ENCODE data around the gene RBBP7. TPM values are rescaled to one million over a fixed set of nuclear protein-coding genes. Genes with fewer than 3 reads are reported as not detected.
"Not testable (repeated sequence)": the region's sequence is repeated elsewhere in the genome, so short reads cannot be mapped to it uniquely, and the experiment has no call there.

RBBP7 gene
- total RNA-seq, 1 donor from 2014 or later: 202 TPM

DNA sequence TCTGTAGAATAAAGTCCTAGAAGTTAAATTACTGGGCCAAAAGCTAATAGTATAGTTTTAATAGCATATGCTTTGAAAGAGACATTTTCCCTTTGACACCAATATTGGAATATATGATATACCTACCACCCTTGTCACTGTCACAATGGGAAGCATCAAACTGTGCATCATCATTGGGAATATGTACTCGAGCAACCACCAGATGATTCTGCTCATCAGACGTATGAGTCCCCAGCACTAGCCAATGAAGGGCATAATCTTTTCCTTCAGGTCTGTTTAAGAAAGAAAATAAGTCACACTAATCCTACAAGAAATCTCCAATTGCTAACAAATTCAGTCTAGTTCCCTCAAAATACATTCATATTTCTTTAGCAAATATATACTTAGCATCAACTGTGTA lies 7.3 kb downstream of the RBBP7 start:
- no peak for DNase-seq (ENCODE audit: extremely low spot score, unreplicated experiment)
- Mint-ChIP-seq H3K27ac (no peak overlapping the region), H3K4me3 (no peak overlapping the region), H3K36me3 (peaks cover 54% of the 10 kb centered on the region), H3K9me3 (no peaks in the 10 kb centered on the region), H3K27me3 (no peaks in the 10 kb centered on the region), H3K4me1 (ENCODE audit: unreplicated experiment) (peaks cover 13% of the 10 kb centered on the region)
- TF ChIP-seq, protein P1, sequence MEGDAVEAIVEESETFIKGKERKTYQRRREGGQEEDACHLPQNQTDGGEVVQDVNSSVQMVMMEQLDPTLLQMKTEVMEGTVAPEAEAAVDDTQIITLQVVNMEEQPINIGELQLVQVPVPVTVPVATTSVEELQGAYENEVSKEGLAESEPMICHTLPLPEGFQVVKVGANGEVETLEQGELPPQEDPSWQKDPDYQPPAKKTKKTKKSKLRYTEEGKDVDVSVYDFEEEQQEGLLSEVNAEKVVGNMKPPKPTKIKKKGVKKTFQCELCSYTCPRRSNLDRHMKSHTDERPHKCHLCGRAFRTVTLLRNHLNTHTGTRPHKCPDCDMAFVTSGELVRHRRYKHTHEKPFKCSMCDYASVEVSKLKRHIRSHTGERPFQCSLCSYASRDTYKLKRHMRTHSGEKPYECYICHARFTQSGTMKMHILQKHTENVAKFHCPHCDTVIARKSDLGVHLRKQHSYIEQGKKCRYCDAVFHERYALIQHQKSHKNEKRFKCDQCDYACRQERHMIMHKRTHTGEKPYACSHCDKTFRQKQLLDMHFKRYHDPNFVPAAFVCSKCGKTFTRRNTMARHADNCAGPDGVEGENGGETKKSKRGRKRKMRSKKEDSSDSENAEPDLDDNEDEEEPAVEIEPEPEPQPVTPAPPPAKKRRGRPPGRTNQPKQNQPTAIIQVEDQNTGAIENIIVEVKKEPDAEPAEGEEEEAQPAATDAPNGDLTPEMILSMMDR (conservative IDR thresholded peaks at IDR 0.05): no peak

DNA sequence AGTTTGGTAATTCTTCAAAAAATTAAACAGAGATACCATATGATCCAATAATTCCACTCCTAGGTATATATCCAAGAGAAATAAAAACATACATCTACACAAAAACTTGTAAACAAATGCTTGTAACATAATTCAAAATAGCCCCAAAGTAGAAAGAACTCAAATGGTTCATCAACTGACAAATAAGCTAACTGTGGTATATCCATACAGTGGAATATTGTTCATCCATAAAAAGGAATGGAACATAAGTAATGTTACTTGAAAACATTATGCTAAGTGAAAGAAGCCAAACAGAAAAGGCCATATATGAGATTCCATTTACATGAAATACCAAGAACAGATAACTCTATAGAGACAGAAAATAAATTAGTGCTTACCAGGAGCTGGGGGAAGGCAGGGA lies 13.4 kb downstream of the RBBP7 start:
- H3K4me3 Mint-ChIP-seq: no peak overlapping the region
- H3K9me3 Mint-ChIP-seq: no peaks in the 10 kb centered on the region
- TF ChIP-seq, protein P1 (conservative IDR thresholded peaks at IDR 0.05): no peak
- H3K27ac Mint-ChIP-seq: no peak overlapping the region
- H3K4me1 Mint-ChIP-seq (ENCODE audit: unreplicated experiment): no peaks in the 10 kb centered on the region
- H3K27me3 Mint-ChIP-seq: no peaks in the 10 kb centered on the region
- H3K36me3 Mint-ChIP-seq: peaks cover 55% of the 10 kb centered on the region
- no peak for DNase-seq (ENCODE audit: extremely low spot score, unreplicated experiment)

DNA sequence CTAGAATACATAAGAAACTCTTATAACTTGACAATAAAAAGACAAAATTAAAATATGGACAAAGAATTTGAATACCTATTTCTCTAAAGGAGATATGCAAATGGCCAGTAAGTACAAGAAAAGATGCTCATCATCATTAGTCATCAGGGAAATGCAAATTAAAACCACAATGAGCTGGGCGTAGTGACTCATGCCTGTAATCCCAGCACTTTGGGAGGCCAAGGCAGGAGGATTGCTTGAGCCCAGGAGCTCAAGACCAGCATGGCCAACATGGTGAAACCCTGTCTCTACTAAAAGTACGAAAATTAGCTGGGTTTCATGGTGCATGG lies 14.1 kb downstream of the RBBP7 start:
- H3K36me3 Mint-ChIP-seq: peaks cover 59% of the 10 kb centered on the region

DNA sequence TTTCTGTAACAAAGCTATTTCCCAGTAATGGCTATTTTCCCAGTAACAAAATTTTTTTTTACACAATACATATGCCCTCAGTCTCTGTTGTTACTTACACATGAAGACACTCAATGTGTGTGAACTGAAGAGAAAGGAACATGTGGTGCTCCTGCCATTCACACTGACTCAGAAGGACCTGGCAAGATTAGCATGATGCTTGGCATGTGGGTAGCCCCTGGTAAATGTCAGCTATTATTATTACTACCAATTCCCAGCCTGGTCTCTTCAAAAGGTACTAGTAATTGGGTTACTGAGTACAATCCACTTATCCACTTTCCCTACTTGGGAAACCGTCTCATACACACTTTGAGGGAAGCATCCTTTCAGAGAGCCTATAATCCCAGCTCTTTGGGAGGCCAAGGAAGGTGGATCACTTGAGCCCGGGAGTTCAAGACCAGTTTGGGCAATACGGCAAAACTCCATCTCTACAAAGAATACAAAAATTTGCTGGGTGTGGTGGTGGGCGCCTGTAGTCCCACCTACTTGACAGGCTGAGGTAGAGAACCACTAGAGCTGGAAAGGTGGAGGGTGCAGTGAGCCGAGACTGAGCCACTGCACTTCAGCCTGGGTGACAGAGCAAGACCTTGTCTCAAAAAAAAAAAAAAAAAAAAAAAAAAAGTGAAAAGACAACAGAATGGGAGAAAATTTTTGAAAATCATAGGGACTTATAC lies 14.6 kb downstream of the RBBP7 start:
- Mint-ChIP-seq H3K9me3 (no peaks in the 10 kb centered on the region), H3K27me3 (no peaks in the 10 kb centered on the region), H3K36me3 (peaks cover 59% of the 10 kb centered on the region), H3K27ac (no peak overlapping the region), H3K4me3 (no peak overlapping the region), H3K4me1 (ENCODE audit: unreplicated experiment) (no peaks in the 10 kb centered on the region)
- TF ChIP-seq, protein P1 (conservative IDR thresholded peaks at IDR 0.05): no peak
- no peak for DNase-seq (ENCODE audit: extremely low spot score, unreplicated experiment)

More for the DNA sequence above, 14.1 kb downstream of the RBBP7 start:
- not testable (repeated sequence) for H3K4me3 Mint-ChIP-seq; H3K27me3 Mint-ChIP-seq; H3K27ac Mint-ChIP-seq; H3K4me1 Mint-ChIP-seq (ENCODE audit: unreplicated experiment); H3K9me3 Mint-ChIP-seq; DNase-seq (ENCODE audit: extremely low spot score, unreplicated experiment)

DNA sequence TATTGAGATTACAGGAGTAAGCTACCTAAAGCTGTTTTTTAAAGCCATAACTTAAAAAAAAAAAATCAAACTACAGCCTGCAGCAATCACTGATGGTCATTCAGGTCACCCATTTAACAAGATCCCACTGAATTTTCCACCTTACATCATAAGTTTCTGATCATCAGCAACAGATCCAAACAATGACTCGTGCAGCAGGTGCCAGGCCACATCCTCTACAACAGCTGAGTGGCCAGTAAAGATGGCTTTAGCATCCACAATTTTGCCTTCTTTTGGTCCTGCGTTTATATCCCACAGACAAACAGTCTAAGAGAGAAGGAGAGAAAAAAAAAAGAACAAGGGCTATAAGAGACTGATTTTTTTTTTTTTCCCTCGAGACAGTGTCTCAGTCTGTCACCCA lies 16.6 kb downstream of the RBBP7 start:
- Mint-ChIP-seq H3K4me1 (ENCODE audit: unreplicated experiment) (no peaks in the 10 kb centered on the region), H3K4me3 (no peak overlapping the region), H3K36me3 (peaks cover 52% of the 10 kb centered on the region), H3K9me3 (no peaks in the 10 kb centered on the region), H3K27me3 (no peaks in the 10 kb centered on the region), H3K27ac (no peak overlapping the region)
- no peak for DNase-seq (ENCODE audit: extremely low spot score, unreplicated experiment)
- TF ChIP-seq, protein P1 (conservative IDR thresholded peaks at IDR 0.05): no peak

DNA sequence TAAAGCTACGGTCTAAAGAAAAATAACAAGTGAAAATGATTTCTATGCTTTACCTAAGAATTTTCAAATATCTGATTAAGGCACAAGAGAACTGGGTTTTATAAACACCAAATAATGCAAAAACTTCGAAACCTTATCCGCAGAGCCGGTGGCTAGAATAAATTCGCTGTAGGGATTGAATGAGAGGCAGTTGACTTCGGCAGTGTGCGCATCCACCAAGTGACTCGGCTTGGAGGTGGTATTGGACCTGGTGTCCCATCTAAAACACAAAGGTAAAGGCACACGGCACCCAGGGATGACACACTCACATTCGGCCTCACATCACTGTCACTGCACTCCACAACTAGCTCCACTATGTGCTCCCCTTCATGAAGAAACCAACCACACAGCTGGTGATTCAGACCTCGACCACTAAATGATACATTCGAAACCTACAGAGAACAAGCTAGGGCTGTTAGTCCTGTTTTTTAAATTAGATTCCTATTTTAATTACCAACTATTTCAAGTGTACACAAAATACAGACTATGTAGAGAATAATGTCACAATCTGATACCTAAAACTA lies 17.5 kb downstream of the RBBP7 start:
- Mint-ChIP-seq H3K4me3 (no peak overlapping the region), H3K27ac (no peak overlapping the region), H3K27me3 (no peaks in the 10 kb centered on the region), H3K4me1 (ENCODE audit: unreplicated experiment) (no peaks in the 10 kb centered on the region), H3K36me3 (peaks cover 50% of the 10 kb centered on the region), H3K9me3 (no peaks in the 10 kb centered on the region)
- TF ChIP-seq, protein P1 (conservative IDR thresholded peaks at IDR 0.05): no peak
- DNase-seq (ENCODE audit: extremely low spot score, unreplicated experiment): no peak
